22Rv1 (cell line): Measurements from ENCODE around the gene HOXD10.

ENCODE experiments used
- H3K27ac ChIP-seq: fragments of 450-650 bp; 2 replicates; pipeline ENCODE4 v1.5.1; 2017
- ZFX ChIP-seq: fragments of 450-650 bp; IDR thresholded peaks from 2 replicates; pipeline ENCODE4 v1.6.1; 2017; ENCODE audit warnings: antibody characterized with exemption, borderline replicate concordance
- TF ChIP-seq, protein P1 (sequence below): fragments of 450-650 bp; IDR thresholded peaks from 2 replicates; pipeline ENCODE4 v1.5.1; 2017; ENCODE audit warnings: mild to moderate bottlenecking

The HOXD10 gene

DNA sequence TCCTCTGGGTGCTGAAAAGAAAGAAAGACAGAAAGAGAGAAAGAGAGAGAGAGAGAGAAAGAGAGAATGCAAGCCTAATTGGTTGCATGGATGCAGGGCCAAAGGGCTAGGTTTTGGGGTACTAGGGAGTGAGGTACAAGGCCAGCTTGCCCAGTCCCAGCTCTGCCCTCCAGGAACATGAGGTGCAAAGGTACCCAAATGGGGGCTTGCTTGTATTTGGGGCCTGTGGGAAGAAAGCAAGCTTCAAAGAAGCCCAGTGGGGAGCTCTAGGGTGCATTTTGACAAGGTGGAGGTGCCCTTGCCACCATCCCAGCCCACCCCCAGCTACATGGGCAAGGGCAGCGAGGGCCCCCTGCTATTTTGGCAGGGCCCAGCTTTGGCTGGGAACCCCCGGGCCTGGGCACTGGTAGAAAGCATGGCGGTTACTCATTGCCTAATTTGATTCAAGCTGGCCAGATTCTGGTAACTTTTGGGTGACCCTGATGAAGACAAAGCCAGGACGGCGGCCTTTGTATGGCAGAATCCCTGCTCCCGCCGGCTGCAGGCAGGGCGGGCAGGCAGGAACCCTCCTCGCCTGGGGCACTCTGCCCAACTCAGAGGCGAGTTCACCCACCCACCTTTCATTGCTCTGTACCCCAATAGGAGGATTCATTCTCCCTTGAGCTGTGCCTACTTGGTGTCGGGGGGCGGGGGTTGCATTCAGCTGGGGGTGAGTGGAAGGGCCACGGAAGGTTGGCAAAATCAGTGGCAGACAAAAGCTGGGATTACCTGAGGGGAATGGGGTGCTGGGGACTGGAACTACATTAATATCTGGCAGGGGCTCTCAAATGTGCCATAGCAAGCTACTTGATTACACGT is 34.2 kb downstream of the HOXD10 start:
- TF ChIP-seq, protein P1, sequence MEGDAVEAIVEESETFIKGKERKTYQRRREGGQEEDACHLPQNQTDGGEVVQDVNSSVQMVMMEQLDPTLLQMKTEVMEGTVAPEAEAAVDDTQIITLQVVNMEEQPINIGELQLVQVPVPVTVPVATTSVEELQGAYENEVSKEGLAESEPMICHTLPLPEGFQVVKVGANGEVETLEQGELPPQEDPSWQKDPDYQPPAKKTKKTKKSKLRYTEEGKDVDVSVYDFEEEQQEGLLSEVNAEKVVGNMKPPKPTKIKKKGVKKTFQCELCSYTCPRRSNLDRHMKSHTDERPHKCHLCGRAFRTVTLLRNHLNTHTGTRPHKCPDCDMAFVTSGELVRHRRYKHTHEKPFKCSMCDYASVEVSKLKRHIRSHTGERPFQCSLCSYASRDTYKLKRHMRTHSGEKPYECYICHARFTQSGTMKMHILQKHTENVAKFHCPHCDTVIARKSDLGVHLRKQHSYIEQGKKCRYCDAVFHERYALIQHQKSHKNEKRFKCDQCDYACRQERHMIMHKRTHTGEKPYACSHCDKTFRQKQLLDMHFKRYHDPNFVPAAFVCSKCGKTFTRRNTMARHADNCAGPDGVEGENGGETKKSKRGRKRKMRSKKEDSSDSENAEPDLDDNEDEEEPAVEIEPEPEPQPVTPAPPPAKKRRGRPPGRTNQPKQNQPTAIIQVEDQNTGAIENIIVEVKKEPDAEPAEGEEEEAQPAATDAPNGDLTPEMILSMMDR: no peak
- TF ChIP-seq ZFX: no peak
- no peak overlapping the region for H3K27ac ChIP-seq

DNA sequence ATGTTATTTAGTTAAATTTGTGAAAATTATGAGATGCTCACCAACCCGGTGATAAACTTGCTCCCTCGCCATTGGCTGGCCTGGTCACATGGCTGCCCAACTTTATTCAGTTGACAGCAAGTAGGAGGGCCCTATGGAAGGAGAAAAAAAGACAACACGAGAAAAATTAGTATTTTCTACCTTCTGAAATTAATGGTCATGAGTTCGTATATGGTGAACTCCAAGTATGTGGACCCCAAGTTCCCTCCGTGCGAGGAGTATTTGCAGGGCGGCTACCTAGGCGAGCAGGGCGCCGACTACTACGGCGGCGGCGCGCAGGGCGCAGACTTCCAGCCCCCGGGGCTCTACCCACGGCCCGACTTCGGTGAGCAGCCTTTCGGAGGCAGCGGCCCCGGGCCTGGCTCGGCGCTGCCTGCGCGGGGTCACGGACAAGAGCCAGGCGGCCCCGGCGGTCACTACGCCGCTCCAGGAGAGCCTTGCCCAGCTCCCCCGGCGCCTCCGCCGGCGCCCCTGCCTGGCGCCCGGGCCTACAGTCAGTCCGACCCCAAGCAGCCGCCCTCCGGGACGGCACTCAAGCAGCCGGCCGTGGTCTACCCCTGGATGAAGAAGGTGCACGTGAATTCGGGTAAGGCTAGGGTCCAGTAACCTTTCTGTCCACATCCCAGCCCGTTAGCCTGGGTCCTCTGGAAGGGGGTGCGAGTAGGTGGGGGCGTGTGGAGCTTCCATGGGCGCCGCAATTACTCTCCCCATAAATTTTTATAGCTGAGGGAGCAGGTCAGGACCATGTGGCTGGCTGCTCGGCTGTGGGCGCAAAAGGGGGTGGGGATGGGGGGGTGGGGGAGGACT is 35.1 kb downstream of the HOXD10 start, which contains the start of gene HOXD4:
HOXD4 (plus strand) TSS at position 109 of the 846 bp plus-strand sequence; CDS start at position 193, 84 bp downstream.
- H3K27ac ChIP-seq: no peak within 1 kb of the TSS
- TF ChIP-seq, protein P1: no peak
- no peak for TF ChIP-seq ZFX

DNA sequence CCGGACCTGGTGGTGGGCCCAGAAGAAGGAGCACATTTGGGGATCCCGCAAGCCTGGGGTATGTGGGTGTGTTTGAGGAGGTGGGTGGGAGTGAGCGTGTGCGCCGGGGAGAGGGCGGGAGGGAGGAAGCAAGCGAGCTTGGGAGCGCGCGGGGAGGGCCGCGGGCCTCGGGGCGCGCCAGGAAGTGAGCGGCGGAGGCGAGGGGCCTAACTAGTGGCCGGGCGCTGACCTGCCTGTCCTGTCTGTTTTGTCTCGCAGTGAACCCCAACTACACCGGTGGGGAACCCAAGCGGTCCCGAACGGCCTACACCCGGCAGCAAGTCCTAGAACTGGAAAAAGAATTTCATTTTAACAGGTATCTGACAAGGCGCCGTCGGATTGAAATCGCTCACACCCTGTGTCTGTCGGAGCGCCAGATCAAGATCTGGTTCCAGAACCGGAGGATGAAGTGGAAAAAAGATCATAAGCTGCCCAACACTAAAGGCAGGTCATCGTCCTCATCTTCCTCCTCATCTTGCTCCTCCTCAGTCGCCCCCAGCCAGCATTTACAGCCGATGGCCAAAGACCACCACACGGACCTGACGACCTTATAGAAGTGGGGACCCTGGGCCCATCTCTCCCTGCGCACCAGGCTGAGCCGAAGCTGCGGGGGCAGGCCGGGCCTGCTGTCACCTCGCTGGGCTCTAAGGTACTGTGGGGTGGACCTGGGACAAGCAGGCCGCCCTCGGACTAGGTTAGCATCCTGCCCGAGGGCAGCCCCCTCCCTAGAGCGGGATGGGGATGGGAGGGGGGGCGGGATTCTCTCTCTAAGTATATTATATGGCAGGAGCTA is 36.0 kb downstream of the HOXD10 start:
- H3K27ac ChIP-seq: no peak overlapping the region

DNA sequence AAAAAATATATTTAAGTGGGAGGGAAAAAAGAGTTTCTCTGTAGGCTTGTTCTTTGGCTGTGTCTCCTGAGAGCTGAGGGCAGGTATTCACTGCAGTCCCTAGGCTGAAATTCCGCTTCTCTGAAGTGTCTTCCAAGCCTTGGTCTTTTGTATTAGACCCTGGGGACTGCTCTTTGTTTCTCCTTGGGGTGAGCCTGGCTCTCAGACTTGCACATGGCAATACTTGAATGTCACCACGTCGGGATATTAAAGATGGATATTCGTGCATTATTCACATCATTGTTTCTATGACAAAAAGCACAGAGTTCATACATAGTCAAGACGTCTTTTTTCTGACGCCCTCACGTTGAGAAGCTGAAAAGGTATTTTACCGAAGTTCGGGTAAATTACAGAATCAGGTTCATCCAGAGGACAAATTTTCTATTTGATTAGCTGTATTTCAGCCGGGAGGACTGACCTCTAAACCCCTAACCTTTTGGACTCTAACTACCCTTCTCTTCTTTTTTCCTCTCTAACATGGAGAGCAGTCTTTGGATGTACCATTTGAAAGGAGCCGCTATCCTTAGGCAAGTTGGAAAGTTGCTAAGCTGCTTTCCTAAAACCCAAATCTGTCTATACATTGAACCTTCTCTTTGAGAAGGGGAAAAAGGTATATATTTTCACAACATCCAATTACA is 38.1 kb downstream of the HOXD10 start:
- no peak overlapping the region for H3K27ac ChIP-seq
- TF ChIP-seq, protein P1: no peak
- no peak for TF ChIP-seq ZFX

More for the DNA sequence above, 36.0 kb downstream of the HOXD10 start:
- TF ChIP-seq, protein P1: no peak
- TF ChIP-seq ZFX: no peak

DNA sequence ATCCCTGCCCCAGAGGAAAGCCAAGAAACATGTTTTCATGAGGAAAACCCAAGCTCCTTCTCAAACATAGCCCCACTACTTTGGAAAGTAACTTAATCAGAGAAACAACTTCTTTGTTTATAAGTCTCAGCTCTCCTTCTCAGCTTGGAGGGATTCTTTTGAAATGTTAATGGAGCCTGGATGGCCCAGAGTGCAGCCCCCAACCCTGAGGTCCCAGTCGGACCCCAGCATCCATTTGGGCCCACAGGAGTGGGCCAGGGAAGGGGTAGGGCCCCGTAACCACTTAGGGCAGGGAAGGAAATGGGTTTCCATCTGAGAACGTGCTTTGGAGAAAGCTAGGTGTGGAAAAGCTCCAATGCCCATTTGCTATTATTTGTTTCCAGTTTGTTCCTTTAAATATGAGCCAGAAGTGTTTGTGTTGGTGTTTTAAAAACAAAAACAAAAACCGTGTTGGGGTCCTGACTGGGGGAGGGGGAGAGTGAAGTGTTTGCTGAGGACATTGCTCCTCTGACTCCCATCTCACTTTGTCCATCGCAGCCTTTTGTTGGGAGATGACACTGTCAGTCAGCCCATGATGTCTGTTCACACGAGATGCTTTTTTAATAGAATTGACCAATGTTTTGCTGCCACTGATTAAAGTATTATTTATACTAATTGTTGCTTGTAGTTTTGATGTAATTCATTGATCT is 38.9 kb downstream of the HOXD10 start:
- TF ChIP-seq ZFX: no peak
- TF ChIP-seq, protein P1: no peak
- H3K27ac ChIP-seq: no peak overlapping the region

DNA sequence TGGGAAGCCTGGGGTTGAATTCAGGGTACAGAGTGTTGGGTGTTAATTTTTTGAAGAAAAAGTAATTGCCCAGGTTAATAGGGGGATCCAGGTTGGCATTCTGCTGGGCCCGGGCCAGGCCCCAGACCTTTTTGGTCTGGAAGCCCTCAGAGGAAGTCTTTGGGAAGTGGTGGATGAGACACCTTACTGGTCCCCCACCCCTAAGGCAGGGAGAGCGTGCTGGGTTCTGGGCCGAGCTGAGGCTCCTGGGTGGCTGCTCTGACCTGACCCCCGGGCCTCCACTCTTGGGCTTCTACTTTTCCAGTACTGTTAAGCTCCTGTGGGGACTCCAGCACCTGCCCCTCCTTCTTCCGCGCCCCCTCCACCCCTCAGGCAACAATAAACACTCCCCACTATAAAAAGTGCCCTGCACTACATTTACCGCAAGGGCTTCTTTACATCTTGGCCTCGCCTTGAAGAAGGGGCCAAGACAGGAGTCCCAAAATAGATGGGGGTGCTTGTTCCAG is 39.8 kb downstream of the HOXD10 start:
- TF ChIP-seq, protein P1: no peak
- no peak for TF ChIP-seq ZFX
- H3K27ac ChIP-seq: no peak overlapping the region
